CD4-positive, alpha-beta T cell treated with Interleukin-6 for 4 hours (primary cell): ENCODE measurements around the gene LAMB4.

Source experiments
- DNase-seq: peaks from one replicate; pipeline ENCODE4 v3.0.0-alpha.2; 2020; ENCODE audit warnings: mixed read lengths

The LAMB4 gene

GRCh38 chr7:108140671-108141070 lies 10.5 kb upstream of the LAMB4 start:
- no peak for DNase-seq

GRCh38 chr7:108138911-108139310 lies 8.8 kb upstream of the LAMB4 start:
- DNase-seq = no peak

DNA sequence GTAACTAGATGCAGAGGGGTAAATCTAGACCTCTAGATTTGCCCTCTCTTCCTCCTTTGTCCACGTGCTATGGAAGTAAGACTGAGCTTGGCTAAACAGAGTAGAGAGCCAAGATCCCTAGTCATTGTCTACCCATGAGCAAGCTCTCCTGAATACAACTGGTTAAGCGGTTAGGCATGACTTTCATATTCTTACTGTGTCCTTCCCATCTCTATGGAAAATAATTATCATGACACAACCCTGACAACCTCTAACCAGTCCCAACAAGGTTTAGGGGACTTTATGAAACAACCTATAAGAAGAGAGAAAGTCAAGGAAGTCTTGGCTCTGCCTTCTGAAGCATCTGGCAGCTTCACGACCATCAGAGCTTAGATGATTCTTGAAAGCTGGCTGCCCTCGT lies 7.8 kb upstream of the LAMB4 start:
- no peak for DNase-seq

DNA sequence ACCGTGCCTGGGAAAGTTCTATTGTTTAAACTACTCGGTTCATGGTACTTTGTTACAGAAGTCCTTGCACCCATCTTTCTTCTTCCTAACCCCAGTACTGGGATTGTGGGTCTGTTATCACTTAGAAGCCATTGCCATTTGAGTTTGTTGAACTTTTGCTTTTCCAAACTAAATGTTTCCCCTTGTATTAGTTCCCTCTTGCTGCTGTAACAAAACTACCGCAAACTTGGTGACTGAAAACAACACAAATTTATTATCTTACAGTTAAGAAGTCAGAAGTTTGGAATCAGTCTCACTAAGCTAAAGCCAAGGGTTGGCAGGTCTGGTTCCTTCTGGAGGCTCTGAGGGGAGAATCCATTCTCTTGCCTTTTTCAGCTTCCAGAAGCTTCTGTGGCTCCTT lies 6.9 kb upstream of the LAMB4 start:
- no peak for DNase-seq

DNA sequence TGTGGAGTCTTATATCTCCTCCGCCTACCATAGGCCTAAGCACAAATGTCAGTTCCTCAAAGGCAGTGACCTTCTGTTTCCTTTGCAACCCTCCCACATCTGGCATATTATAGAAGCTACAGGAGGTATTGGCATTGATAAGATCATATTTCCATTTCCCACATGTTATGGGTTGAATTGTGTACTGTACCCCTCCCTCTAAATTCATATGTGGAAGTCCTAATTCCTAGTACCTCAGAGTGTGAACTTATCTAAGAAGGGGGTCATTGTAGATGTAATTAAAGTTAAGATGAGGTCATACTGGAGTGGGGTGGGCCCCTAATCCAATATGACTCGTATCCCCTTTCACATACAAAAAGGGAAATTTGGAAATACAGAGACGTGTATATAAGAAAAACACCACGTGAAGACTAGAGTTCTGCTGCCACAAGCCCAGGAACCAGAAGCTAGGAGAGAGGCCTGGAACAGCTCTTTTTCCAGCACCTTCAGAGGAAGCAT lies 6.1 kb upstream of the LAMB4 start:
- DNase-seq = no peak

DNA sequence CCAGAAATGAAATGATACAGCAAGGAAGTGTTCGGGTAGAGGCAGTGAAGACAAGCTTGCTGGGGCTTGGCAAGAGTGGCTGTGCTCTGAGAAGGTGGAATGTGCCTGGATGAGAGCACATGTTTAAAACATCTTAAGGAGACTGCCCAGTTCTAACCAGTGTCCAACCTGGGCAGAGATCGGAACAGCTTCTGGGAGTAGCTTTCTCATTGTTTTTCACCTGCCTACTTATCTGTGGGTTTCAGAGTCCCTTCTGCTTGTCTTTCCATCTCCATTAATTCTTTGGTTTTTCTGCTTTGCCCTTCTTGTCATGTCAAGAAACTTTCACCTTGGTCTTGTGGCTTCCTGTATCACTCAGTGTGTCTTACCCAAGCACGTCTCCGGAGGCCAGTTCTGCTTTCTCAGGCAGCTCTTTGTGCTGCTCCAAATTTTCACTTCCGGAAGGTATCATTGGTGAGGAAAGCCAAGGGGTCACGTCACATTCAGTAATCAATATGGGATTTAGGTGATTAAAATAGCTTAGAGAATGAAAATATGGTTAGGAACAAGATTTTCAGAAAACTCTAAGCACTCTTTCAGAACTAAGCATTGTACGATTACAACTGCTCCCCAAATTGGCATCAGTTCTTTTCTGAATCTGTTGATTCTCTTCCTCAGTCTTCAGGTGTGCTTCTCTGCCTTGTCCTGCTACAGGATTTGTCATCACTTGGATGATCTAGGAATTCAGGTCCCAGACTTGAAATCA lies 5.5 kb upstream of the LAMB4 start:
- DNase-seq = peak; percentile 15

DNA sequence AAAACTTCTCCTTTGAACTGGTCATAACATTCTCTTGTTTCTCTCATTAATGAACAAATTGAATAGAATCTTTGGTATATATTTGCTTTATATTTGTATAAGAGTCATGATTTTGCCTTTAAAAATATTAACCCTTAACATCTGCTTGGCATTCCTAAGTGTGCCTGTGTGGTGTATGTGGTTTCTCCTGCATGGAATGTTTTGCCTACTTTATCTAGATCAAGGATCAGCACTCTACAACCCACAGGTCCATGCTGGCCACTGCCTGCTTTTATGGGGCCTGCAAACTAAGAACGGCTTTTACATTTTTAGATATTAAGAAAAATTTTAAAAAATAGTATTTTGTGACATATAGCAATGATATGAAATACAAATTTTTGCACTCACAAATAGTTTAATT lies 4.3 kb upstream of the LAMB4 start:
- no peak for DNase-seq

DNA sequence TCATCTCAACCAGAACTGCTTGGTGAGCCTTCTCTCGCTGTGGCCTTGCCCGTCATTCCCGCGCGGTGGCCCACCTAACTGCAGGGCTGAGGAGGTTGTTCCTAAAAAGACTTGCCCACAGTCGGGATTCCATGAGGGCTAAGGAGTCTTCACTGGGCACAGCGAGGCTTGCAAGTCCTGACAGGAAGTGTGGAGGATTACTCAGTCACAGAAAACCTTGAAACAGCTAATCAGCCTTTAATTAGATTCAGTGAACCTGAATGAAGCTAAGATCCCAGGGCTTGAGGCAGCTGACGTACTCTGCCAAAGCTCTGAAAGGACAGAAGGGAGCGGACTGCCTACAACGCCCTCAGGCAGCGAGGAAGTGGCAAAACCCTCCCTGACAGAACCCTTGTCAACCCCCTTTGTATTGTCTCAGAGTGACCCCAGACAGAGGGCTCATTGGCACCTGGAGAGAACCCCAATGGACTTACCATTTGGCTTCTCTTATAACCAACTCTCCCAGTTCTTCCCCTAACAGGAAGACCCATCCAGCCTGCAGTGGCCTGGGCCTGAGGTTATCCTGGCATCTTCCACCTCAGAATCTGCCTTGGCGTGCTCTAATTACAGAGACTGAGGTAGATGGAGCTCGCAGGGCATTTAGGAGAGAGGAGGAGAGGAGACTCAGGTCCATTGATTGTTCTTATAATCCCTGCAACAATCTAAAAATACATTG lies 2.5 kb upstream of the LAMB4 start:
- no peak for DNase-seq

- no peak for DNase-seq
Observed at GRCh38 chr7:108129018-108129965, 869 bp downstream of the LAMB4 start.

DNA sequence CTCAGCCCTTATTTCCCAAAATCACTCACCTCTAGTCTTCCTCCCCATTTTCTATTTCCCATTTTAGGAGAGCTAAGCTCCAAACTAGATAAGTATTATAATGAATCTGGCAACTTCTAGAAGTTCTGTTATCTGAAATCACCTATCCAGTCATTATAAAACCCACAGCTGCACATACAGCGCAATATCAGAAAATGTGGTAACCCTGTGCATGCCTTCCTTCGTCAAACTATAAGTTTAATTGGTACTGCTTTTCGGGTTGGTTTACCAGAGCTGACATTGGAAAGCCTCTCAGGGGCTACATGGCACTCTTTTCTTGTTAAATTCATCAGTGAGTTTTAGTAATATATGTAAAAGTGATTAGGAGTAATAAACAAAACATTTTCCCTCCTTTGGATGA lies 1.6 kb downstream of the LAMB4 start:
- DNase-seq = no peak

GRCh38 chr7:108127461-108127860 lies 2.7 kb downstream of the LAMB4 start:
- no peak for DNase-seq

DNA sequence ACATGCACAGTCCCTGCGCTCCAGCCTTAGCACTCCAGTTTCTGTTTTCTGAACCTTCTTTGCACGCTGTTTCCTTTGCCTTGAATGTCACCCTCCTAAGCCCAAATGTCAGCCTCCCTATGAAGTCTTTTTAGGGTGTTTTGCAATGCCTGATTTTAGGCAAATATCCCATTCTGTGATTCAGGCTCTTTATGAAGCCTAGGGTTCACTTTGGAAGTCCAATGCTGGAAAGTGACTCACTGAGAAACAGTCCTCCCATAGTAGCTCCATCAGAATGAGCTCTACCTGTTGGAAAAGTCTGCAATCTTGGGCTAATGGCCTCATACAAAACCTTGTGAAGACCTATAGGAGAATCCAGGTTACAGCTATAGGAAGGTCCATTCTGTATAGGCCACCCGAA lies 5.3 kb downstream of the LAMB4 start:
- DNase-seq = no peak

GRCh38 chr7:108122181-108122580 lies 8.0 kb downstream of the LAMB4 start:
- no peak for DNase-seq

DNA sequence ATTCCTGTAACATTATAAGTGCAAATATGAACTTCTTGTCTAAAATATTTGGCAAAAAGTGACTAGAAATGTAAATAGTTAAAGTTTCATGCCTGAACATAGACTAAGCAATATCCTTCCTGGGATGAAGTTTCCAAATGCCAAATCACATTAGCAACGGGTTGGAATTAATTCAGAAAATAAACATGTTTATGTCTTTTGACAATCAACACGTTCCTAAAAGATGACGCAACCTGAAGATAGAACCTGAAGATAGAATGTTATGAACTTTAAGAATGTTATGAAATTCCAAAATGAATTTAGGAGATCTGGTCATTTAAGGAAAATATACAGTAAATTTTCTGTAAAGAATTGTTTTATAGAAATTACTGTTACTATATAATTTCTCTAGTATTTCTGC lies 9.2 kb downstream of the LAMB4 start:
- no peak for DNase-seq

GRCh38 chr7:108120196-108120595 lies 10.0 kb downstream of the LAMB4 start:
- DNase-seq = no peak

DNA sequence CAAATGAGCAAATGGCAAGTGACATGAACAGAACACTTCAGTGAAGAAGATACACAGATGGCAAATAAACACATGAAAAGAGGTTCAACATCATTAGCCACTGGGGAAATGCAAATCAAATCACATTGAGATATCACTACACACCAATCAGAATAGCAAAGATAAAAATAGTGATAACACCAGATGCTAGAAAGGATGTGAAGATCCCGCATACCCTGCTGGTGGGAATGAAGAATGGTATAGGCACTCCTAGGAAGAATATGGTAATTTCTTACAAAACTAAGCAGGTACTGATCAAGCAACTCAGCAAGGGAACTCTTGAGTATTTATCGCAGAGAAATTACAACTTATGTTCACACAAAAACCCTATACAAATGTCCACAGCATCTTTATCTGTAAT lies 11.2 kb downstream of the LAMB4 start:
- DNase-seq = no peak

- no peak for DNase-seq
Observed at GRCh38 chr7:108114117-108114841, 15.9 kb downstream of the LAMB4 start.

DNA sequence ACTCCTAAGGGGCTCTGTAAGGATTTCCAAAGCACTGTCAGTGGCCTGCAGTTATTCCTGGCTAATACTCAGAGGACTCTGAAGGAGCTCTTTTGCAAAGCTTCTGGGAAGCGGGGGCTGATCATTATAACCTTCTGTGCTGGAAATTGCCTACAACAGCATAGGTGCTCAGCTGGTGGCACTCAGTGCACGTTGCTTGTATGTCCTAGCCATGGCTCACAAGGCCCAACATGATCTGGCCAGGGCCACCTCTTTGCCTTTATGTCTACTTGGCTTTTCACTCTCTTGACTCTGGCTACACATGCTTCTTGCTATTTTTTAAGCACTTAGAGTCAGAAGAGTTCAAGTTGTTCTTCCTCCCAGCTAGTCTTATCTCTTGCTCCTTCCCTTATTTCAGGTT lies 17.5 kb downstream of the LAMB4 start:
- no peak for DNase-seq

DNA sequence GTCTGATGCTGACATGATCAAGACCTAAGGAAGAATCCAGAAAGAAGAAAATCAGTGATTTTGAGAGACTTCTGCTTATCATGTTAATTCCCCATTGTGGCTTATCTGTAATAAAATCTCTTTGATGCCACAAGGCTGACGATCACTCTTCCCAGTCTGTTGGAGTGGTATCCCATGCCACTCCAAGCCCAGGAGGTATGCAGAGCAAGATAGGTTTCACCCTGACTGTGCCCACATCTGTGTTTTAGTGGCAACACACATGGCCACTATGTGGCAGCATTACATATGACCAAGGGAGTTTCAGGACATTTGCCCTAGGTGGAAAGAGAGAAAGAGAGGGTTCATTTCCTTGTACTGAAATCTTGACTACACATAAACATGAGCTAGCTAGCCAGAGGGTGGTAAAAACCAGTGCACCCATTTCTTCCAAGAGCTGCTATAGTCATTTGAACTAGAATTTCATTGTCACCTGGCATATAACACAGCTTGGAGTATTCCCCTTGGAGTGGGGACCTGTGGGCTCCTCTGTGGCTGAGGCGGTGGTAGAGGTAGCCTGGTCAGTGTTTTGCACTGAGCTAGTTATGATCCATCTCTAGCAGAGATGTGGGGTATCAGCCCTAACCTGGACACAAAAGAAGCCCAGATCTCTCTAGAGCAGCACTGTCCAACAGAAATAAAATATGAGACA lies 20.8 kb downstream of the LAMB4 start:
- no peak for DNase-seq

- DNase-seq = no peak
Observed at GRCh38 chr7:108108131-108108530, 22.0 kb downstream of the LAMB4 start.

- DNase-seq = no peak
Observed at GRCh38 chr7:108104324-108104723, 25.8 kb downstream of the LAMB4 start.
